HL-60 (cell line): ENCODE measurements around the gene DZIP1L.
"Not testable (repeated sequence)": the region's sequence is repeated elsewhere in the genome, so short reads cannot be mapped to it uniquely, and the experiment has no call there.

ENCODE experiments used
- DNase-seq, 2 experiments: peaks; one replicate each; pipeline ENCODE4 v3.0.0-alpha.2; 2010 to 2020; ENCODE audit warnings: low read depth in 1 of 2, low spot score in 1 of 2
- H3K27ac ChIP-seq: fragments of 250-450 bp; sonication (Bioruptor Pico); replicated peaks from 2 replicates; pipeline ENCODE4 v1.5.1; 2020; ENCODE audit warnings: mild to moderate bottlenecking, moderate library complexity
- H3K27me3 ChIP-seq: fragments of 250-450 bp; sonication (Bioruptor Pico); 2 replicates; pipeline ENCODE4 v1.5.1; 2021; ENCODE audit warnings: mild to moderate bottlenecking, moderate library complexity; ENCODE audit not compliant: insufficient read depth, poor library complexity, severe bottlenecking
- H3K4me3 ChIP-seq: replicated peaks from 2 replicates; pipeline ENCODE4 v1.5.1; 2011; ENCODE audit warnings: mild to moderate bottlenecking, control low read depth, low read length; ENCODE audit not compliant: insufficient read depth
- CTCF ChIP-seq: IDR thresholded peaks from one replicate; pipeline ENCODE4 v1.5.1; 2011; ENCODE audit warnings: low read length, control low read depth, inconsistent platforms; ENCODE audit not compliant: insufficient read depth
- GABPA ChIP-seq: IDR thresholded peaks from 2 replicates; pipeline ENCODE4 v1.6.1; 2012; ENCODE audit warnings: low read depth
- POLR2AphosphoS5 ChIP-seq: IDR thresholded peaks from 2 replicates; pipeline ENCODE4 v1.6.1; 2012; ENCODE audit warnings: low read depth
- REST ChIP-seq: IDR thresholded peaks from 2 replicates; pipeline ENCODE4 v1.6.1; 2012; ENCODE audit warnings: low read depth; ENCODE audit not compliant: insufficient replicate concordance
- SPI1 ChIP-seq: IDR thresholded peaks from 2 replicates; pipeline ENCODE4 v1.6.1; 2012; ENCODE audit warnings: low read depth, mild to moderate bottlenecking, borderline replicate concordance

DZIP1L gene

GRCh38 chr3:138154534-138154933, 39.1 kb upstream of the DZIP1L start:
- Histone ChIP-seq H3K4me3 (no peak overlapping the region), H3K27me3 (no peaks in the 10 kb centered on the region), H3K27ac (no peak overlapping the region)
- TF ChIP-seq SPI1 (no peak), GABPA (no peak), POLR2AphosphoS5 (no peak), CTCF (no peak), REST (no peak)
- DNase-seq = no peak

GRCh38 chr3:138148503-138148902, 33.1 kb upstream of the DZIP1L start:
- TF ChIP-seq SPI1 (no peak), CTCF (no peak), POLR2AphosphoS5 (no peak), GABPA (no peak), REST (no peak)
- Histone ChIP-seq H3K27me3 (no peaks in the 10 kb centered on the region), H3K4me3 (no peak overlapping the region), H3K27ac (no peak overlapping the region)
- DNase-seq = no peak

- H3K4me3 ChIP-seq, H3K27me3 ChIP-seq, H3K27ac ChIP-seq, DNase-seq: not testable (repeated sequence)
These were observed 26.8 kb upstream of the DZIP1L start for GRCh38 chr3:138142181-138142580.

GRCh38 chr3:138140940-138141339, 25.5 kb upstream of the DZIP1L start:
- DNase-seq = no peak
- no peak for TF ChIP-seq SPI1
- TF ChIP-seq GABPA = no peak
- TF ChIP-seq REST = no peak
- TF ChIP-seq CTCF = no peak
- TF ChIP-seq POLR2AphosphoS5 = no peak
- Histone ChIP-seq H3K27me3 (no peaks in the 10 kb centered on the region), H3K4me3 (no peak overlapping the region), H3K27ac (no peak overlapping the region)
